Fibroblast of lung (primary cell): ENCODE data around the gene CYP4F22. TPM values are rescaled to one million over a fixed set of nuclear protein-coding genes. Genes with fewer than 3 reads are reported as not detected.

Experiments used
- DNase-seq, 2 donors: peaks; one replicate each; pipeline versions ENCODE4 v3.0.0 to v3.0.0-alpha.2; 2010; ENCODE audit warnings: low read depth in 2 of 2
- H2AFZ ChIP-seq: 2 replicates; pipeline ENCODE4 v1.5.1; 2012; ENCODE audit warnings: low read length, control low read depth, inconsistent platforms
- H3K27ac ChIP-seq: 2 replicates; pipeline ENCODE4 v1.5.1; 2011; ENCODE audit warnings: low read length, control low read depth; ENCODE audit not compliant: insufficient read depth
- H3K27me3 ChIP-seq: 2 replicates; pipeline ENCODE4 v1.5.1; 2011; ENCODE audit warnings: mild to moderate bottlenecking, low read length; ENCODE audit not compliant: control insufficient read depth, insufficient read depth
- H3K36me3 ChIP-seq: 2 replicates; pipeline ENCODE4 v1.5.1; 2011; ENCODE audit warnings: low read length; ENCODE audit not compliant: control insufficient read depth, insufficient read depth
- H3K4me1 ChIP-seq: 2 replicates; pipeline ENCODE4 v1.5.1; 2011; ENCODE audit warnings: low read length; ENCODE audit not compliant: control insufficient read depth, insufficient read depth; ENCODE audit errors: extremely low read depth
- H3K4me2 ChIP-seq: 2 replicates; pipeline ENCODE4 v1.5.1; 2011; ENCODE audit warnings: low read length, control low read depth; ENCODE audit not compliant: insufficient read depth; ENCODE audit errors: extremely low read depth
- H3K4me3 ChIP-seq, 4 experiments: fragments of 200-600 bp in 1 of 4; sonication (generic) in 1 of 4; replicated peaks in 1 of 4; 2 replicates each; pipeline ENCODE4 v1.5.1; 2011 to 2016; ENCODE audit warnings: low read length in 4 of 4, low read depth in 3 of 4, mild to moderate bottlenecking in 3 of 4, control low read depth in 2 of 4, inconsistent platforms in 1 of 4, mixed read lengths in 1 of 4; ENCODE audit not compliant: insufficient read depth in 1 of 4; ENCODE audit errors: control extremely low read depth in 1 of 4
- H3K79me2 ChIP-seq: 2 replicates; pipeline ENCODE4 v1.5.1; 2012; ENCODE audit warnings: mild to moderate bottlenecking, low read length, inconsistent platforms; ENCODE audit not compliant: control insufficient read depth, insufficient read depth
- H3K9ac ChIP-seq: 2 replicates; pipeline ENCODE4 v1.5.1; 2011; ENCODE audit warnings: mild to moderate bottlenecking, low read length, control low read depth; ENCODE audit not compliant: insufficient read depth
- H3K9me3 ChIP-seq: 2 replicates; pipeline ENCODE4 v1.5.1; 2012; ENCODE audit warnings: low read depth, low read length; ENCODE audit not compliant: control insufficient read depth, insufficient read depth
- H4K20me1 ChIP-seq: 2 replicates; pipeline ENCODE4 v1.5.1; 2011; ENCODE audit warnings: low read length; ENCODE audit not compliant: control insufficient read depth, insufficient read depth; ENCODE audit errors: extremely low read depth
- EZH2 ChIP-seq: IDR thresholded peaks from 2 replicates; pipeline ENCODE4 v1.5.1; 2012; ENCODE audit warnings: low read length, control low read depth, mild to moderate bottlenecking; ENCODE audit errors: missing control alignments
- polyA plus RNA-seq, 2 donors: library from polyadenylated mRNA; depleted of rRNA in 1 of 2; stranded (reverse) in 1 of 2; unstranded in 1 of 2; fragments of >200 nt; gene quantifications; 2 replicates each; pipeline ENCODE4 v1.2.1, GENCODE V29; 2011 to 2012; ENCODE audit warnings: missing spikeins in 1 of 2
- total RNA-seq: library from RNA; depleted of rRNA; stranded (reverse); fragments of >200 nt; gene quantifications from 2 replicates; pipeline ENCODE4 v1.2.1, GENCODE V29; 2014
- TF ChIP-seq, protein P1 (sequence below), 2 donors: IDR thresholded peaks in 1 of 2; conservative IDR thresholded peaks in 1 of 2; 1 replicate in 1 of 2; 2 replicates in 1 of 2; pipeline ENCODE4 v1.5.1; 2011 to 2012; ENCODE audit warnings: low read length in 2 of 2, control low read depth in 1 of 2, inconsistent platforms in 1 of 2, low read depth in 1 of 2, mild to moderate bottlenecking in 1 of 2

The CYP4F22 gene
- total and polyA plus RNA-seq, 2 donors (not counting 1 experiment from before 2014, with no cell fraction given): not detected

DNA sequence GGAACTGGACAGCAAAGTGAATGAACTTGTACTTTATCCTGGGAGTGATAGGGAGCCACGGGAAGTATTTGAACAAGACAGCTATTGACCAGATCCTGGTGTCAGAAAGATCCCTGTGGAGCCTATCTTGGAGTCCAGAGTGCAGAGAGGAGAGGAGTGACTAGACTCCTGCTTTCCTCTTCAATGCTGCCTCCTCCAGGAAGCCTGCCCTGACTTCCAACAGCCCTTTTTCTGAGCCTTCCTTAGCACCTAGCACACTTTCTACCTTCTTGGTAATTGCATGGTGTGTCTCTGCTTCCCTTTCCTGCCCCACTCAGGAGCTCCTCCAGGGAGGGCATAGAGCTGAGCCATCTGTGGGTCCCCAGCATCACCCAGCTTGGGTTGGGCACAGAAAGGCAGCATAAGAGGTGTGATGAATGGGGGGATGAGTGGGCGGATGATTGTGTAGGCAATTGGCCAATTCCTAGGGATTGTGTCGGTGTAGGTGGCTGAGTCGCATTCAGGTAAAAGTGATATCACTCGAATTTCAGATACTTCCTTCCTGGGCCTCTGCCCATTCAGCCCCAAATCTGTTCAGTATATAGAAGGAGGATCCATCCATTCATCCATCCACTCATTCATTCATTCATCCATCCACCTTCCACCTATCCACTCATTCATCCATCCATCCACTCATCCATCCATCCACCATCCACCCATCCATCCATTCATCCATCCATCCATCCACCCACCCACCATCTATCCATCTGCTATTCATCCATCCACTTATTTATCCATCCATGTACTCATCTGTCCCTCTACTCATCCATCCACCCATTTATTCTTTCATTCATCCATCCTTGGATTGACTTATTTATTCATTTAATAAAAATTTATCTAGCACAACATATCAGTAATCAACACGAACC, 26.9 kb downstream of the CYP4F22 start:
- H3K4me1 ChIP-seq: no peaks in the 10 kb centered on the region
- no peak for DNase-seq
- H3K27me3 ChIP-seq: no peaks in the 10 kb centered on the region
- H3K79me2 ChIP-seq: no peaks in the 10 kb centered on the region
- no peak overlapping the region for H3K4me2 ChIP-seq
- H3K9me3 ChIP-seq: no peaks in the 10 kb centered on the region
- no peaks in the 10 kb centered on the region for H3K36me3 ChIP-seq
- H4K20me1 ChIP-seq: no peaks in the 10 kb centered on the region
- no peak overlapping the region for H3K9ac ChIP-seq
- no peak overlapping the region for H3K27ac ChIP-seq
- TF ChIP-seq, protein P1, sequence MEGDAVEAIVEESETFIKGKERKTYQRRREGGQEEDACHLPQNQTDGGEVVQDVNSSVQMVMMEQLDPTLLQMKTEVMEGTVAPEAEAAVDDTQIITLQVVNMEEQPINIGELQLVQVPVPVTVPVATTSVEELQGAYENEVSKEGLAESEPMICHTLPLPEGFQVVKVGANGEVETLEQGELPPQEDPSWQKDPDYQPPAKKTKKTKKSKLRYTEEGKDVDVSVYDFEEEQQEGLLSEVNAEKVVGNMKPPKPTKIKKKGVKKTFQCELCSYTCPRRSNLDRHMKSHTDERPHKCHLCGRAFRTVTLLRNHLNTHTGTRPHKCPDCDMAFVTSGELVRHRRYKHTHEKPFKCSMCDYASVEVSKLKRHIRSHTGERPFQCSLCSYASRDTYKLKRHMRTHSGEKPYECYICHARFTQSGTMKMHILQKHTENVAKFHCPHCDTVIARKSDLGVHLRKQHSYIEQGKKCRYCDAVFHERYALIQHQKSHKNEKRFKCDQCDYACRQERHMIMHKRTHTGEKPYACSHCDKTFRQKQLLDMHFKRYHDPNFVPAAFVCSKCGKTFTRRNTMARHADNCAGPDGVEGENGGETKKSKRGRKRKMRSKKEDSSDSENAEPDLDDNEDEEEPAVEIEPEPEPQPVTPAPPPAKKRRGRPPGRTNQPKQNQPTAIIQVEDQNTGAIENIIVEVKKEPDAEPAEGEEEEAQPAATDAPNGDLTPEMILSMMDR (conservative IDR thresholded peaks at IDR 0.05 in 1 of 2, IDR thresholded peaks at IDR 0.05 in 1 of 2; ENCODE audit: low read depth in 1 of 2, low read length in 2 of 2): no peak
- TF ChIP-seq EZH2: no peak
- H3K4me3 ChIP-seq: no peak overlapping the region
- H2AFZ ChIP-seq: no peak overlapping the region

DNA sequence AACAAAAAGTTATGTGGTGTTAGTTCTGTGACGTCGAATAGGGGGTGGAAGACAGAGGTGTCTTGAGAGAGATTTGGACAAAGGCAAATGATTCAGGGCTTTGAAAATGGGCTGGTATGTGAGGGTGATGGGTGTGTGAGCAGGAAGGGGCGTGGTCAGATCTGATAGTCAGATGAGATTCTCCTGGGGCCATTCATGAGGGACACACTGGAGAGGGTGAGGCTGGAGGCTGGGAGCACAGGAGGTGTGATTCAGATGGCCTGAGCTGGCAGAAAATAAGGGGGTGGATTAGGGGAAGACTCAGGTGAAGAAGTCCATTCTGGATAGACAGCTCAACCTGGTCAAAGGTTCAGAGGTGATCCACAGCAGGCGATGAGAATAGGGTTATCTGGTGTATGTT, 28.0 kb downstream of the CYP4F22 start:
- Histone ChIP-seq H3K4me3 (no peak overlapping the region), H3K27me3 (no peaks in the 10 kb centered on the region), H3K4me1 (no peaks in the 10 kb centered on the region), H2AFZ (no peak overlapping the region), H3K9ac (no peak overlapping the region), H3K9me3 (no peaks in the 10 kb centered on the region), H3K79me2 (no peaks in the 10 kb centered on the region), H3K4me2 (no peak overlapping the region), H3K27ac (no peak overlapping the region), H3K36me3 (no peaks in the 10 kb centered on the region), H4K20me1 (no peaks in the 10 kb centered on the region)
- no peak for DNase-seq
- TF ChIP-seq, protein P1 (conservative IDR thresholded peaks at IDR 0.05 in 1 of 2, IDR thresholded peaks at IDR 0.05 in 1 of 2; ENCODE audit: low read depth in 1 of 2, low read length in 2 of 2): no peak
- TF ChIP-seq EZH2: no peak

DNA sequence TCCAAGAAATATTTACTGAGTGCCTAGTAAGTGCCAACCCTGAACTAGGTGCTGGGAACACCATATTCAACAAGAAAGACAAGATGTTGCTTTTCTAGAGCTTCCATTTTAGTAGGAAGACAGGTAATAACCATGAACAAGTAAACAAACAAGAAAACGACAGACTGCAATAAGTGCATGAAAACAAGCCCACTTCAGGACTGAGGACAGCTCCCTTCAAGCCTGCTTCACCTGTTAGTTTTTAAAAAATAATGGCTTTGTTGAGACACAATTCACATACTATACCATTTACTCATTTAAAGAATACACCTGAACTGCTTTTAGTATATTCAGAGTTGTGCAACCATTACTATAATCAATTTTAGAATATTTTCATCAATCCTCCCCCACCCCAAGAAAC, 30.4 kb downstream of the CYP4F22 start:
- no peaks in the 10 kb centered on the region for H3K79me2 ChIP-seq
- no peaks in the 10 kb centered on the region for H4K20me1 ChIP-seq
- H3K4me3 ChIP-seq: no peak overlapping the region
- no peak overlapping the region for H2AFZ ChIP-seq
- DNase-seq: peak in 1 of 2 donors; percentile 11
- H3K4me2 ChIP-seq: no peak overlapping the region
- H3K27me3 ChIP-seq: no peaks in the 10 kb centered on the region
- TF ChIP-seq EZH2: no peak
- TF ChIP-seq, protein P1 (conservative IDR thresholded peaks at IDR 0.05 in 1 of 2, IDR thresholded peaks at IDR 0.05 in 1 of 2; ENCODE audit: low read depth in 1 of 2, low read length in 2 of 2): no peak
- H3K36me3 ChIP-seq: no peaks in the 10 kb centered on the region
- no peak overlapping the region for H3K27ac ChIP-seq
- H3K9me3 ChIP-seq: no peaks in the 10 kb centered on the region
- H3K4me1 ChIP-seq: no peaks in the 10 kb centered on the region
- no peak overlapping the region for H3K9ac ChIP-seq
